Hepatocyte (in vitro differentiated cells): ENCODE measurements around the gene LFNG.

Experiments used
- CTCF ChIP-seq: fragments of 200-600 bp; sonication (generic); IDR thresholded peaks from 2 replicates; pipeline ENCODE4 v1.5.1; 2016; ENCODE audit warnings: antibody characterized with exemption, mild to moderate bottlenecking; ENCODE audit not compliant: poor library complexity
- EZH2 ChIP-seq: fragments of 200-600 bp; sonication (generic); IDR thresholded peaks from 2 replicates; pipeline ENCODE4 v1.6.1; 2016; ENCODE audit warnings: antibody characterized with exemption, mild to moderate bottlenecking, borderline replicate concordance

GRCh38 chr7:2541291-2542010, 21.9 kb downstream of the LFNG start:
- TF ChIP-seq CTCF (no peak), EZH2 (no peak)
